ENCODE data around the gene SMOC2. TPM values are rescaled to one million over a fixed set of nuclear protein-coding genes. Genes with fewer than 3 reads are reported as not detected.

SMOC2 gene
- polyA plus RNA-seq, 3 donors, result not detected

GRCh38 chr6:168560126-168560525 is 119.1 kb downstream of the SMOC2 start:
- Histone ChIP-seq H4K20me1 (ENCODE audit: insufficient read depth, low read length) (no peaks in the 10 kb centered on the region), H3K4me3 (replicated peaks in 1 of 3; ENCODE audit: low read depth in 2 of 3, low read length in 3 of 3) (no peak overlapping the region), H3K27me3 (ENCODE audit: control insufficient read depth in 2 of 2, insufficient read depth in 2 of 2, low read length in 2 of 2) (no peaks in the 10 kb centered on the region), H3K27ac (ENCODE audit: low read depth in 1 of 2, low read length in 2 of 2) (no peak overlapping the region), H3K36me3 (replicated peaks in 1 of 2; ENCODE audit: control insufficient read depth in 1 of 2, insufficient read depth in 2 of 2, low read length in 2 of 2) (no peaks in the 10 kb centered on the region), H3K4me2 (replicated peaks; ENCODE audit: extremely low read depth, low read length, poor library complexity, severe bottlenecking) (no peak overlapping the region), H3K9ac (ENCODE audit: insufficient read depth, low read length, poor library complexity, severe bottlenecking) (no peak overlapping the region), H3K79me2 (ENCODE audit: insufficient read depth, low read length) (no peaks in the 10 kb centered on the region), H2AFZ (ENCODE audit: insufficient read depth, low read depth, low read length, poor library complexity, severe bottlenecking) (no peak overlapping the region), H3K9me3 (replicated peaks in 1 of 2; ENCODE audit: control insufficient read depth in 1 of 2, insufficient read depth in 1 of 2, low read length in 2 of 2) (peaks cover 14 to 26% of the 10 kb centered on the region in 2 donors), H3K4me1 (ENCODE audit: control insufficient read depth in 1 of 2, insufficient read depth in 2 of 2, low read length in 2 of 2) (no peaks in the 10 kb centered on the region)
- intact Hi-C loops (cut with micrococcal nuclease), result no loop called here
- peaks cover 0 to 3% (median 3%) of the 10 kb centered on the region in 3 donors for H3K27me3 Mint-ChIP-seq (ENCODE audit: low read depth in 3 of 3)
- TF ChIP-seq, protein P1, sequence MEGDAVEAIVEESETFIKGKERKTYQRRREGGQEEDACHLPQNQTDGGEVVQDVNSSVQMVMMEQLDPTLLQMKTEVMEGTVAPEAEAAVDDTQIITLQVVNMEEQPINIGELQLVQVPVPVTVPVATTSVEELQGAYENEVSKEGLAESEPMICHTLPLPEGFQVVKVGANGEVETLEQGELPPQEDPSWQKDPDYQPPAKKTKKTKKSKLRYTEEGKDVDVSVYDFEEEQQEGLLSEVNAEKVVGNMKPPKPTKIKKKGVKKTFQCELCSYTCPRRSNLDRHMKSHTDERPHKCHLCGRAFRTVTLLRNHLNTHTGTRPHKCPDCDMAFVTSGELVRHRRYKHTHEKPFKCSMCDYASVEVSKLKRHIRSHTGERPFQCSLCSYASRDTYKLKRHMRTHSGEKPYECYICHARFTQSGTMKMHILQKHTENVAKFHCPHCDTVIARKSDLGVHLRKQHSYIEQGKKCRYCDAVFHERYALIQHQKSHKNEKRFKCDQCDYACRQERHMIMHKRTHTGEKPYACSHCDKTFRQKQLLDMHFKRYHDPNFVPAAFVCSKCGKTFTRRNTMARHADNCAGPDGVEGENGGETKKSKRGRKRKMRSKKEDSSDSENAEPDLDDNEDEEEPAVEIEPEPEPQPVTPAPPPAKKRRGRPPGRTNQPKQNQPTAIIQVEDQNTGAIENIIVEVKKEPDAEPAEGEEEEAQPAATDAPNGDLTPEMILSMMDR (IDR thresholded peaks at IDR 0.05), result no peak
- no peaks in the 10 kb centered on the region for H3K36me3 Mint-ChIP-seq
- H3K4me1 Mint-ChIP-seq, result no peaks in the 10 kb centered on the region
- DNase-seq, result no peak
- H3K27ac Mint-ChIP-seq, result no peak overlapping the region
- H3K9me3 Mint-ChIP-seq, result peaks cover 5 to 12% (median 10%) of the 10 kb centered on the region in 7 donors
- H3K4me3 Mint-ChIP-seq, result no peak overlapping the region
- no CpG with 5 or more reads among the region's 6 CpGs for WGBS (ENCODE audit: insufficient coverage)

- peaks cover 0 to 5% (median 3%) of the 10 kb centered on the region in 3 donors for H3K27me3 Mint-ChIP-seq (ENCODE audit: low read depth in 3 of 3)
- no peaks in the 10 kb centered on the region for H3K79me2 ChIP-seq (ENCODE audit: insufficient read depth, low read length)
- H3K4me2 ChIP-seq (replicated peaks; ENCODE audit: extremely low read depth, low read length, poor library complexity, severe bottlenecking), result no peak overlapping the region
- intact Hi-C loops (cut with micrococcal nuclease), result no loop called here
- peaks cover 2 to 10% (median 7%) of the 10 kb centered on the region in 7 donors for H3K9me3 Mint-ChIP-seq
- H3K36me3 Mint-ChIP-seq, result no peaks in the 10 kb centered on the region
- H3K4me1 ChIP-seq (ENCODE audit: control insufficient read depth in 1 of 2, insufficient read depth in 2 of 2, low read length in 2 of 2), result no peaks in the 10 kb centered on the region
- TF ChIP-seq, protein P1 (IDR thresholded peaks at IDR 0.05), result no peak
- H3K4me1 Mint-ChIP-seq, result no peaks in the 10 kb centered on the region
- no peak overlapping the region for H3K27ac ChIP-seq (ENCODE audit: low read depth in 1 of 2, low read length in 2 of 2)
- DNase-seq, result no peak
- no peak overlapping the region for H3K9ac ChIP-seq (ENCODE audit: insufficient read depth, low read length, poor library complexity, severe bottlenecking)
- no peak overlapping the region for H3K4me3 Mint-ChIP-seq
- WGBS (ENCODE audit: insufficient coverage), result 90% methylated on average over 17 of the region's 29 CpGs
- peaks cover 13% of the 10 kb centered on the region in 2 donors for H3K9me3 ChIP-seq (replicated peaks in 1 of 2; ENCODE audit: control insufficient read depth in 1 of 2, insufficient read depth in 1 of 2, low read length in 2 of 2)
- H3K36me3 ChIP-seq (replicated peaks in 1 of 2; ENCODE audit: control insufficient read depth in 1 of 2, insufficient read depth in 2 of 2, low read length in 2 of 2), result no peaks in the 10 kb centered on the region
- no peaks in the 10 kb centered on the region for H4K20me1 ChIP-seq (ENCODE audit: insufficient read depth, low read length)
- H2AFZ ChIP-seq (ENCODE audit: insufficient read depth, low read depth, low read length, poor library complexity, severe bottlenecking), result no peak overlapping the region
- H3K27me3 ChIP-seq (ENCODE audit: control insufficient read depth in 2 of 2, insufficient read depth in 2 of 2, low read length in 2 of 2), result no peaks in the 10 kb centered on the region
- H3K27ac Mint-ChIP-seq, result no peak overlapping the region
- no peak overlapping the region for H3K4me3 ChIP-seq (replicated peaks in 1 of 3; ENCODE audit: low read depth in 2 of 3, low read length in 3 of 3)
These were observed 121.7 kb downstream of the SMOC2 start for GRCh38 chr6:168562576-168563151.

All from CD14-positive monocyte (primary cell).